Measurements from ENCODE around the gene ARID2.

DNA sequence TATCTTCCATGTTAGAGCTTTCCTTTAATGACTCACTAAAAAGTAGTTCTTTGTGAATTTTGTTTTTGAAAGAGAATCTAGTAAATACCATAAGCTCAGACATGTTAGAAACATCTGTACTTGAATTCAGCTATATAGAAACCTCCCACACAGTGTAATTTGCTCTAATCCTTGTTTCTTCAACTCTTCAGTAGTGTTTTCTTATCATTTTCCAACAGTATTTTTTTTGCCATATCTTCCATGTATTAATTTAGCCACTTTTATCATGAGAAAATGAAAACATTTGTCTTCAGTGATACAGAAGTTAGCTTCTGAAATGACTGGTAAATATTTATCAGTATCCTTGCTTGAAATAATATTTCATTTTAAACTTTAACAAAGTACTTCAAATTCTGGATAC is 73.6 kb downstream of the ARID2 start:
- TF ChIP-seq, protein P1, sequence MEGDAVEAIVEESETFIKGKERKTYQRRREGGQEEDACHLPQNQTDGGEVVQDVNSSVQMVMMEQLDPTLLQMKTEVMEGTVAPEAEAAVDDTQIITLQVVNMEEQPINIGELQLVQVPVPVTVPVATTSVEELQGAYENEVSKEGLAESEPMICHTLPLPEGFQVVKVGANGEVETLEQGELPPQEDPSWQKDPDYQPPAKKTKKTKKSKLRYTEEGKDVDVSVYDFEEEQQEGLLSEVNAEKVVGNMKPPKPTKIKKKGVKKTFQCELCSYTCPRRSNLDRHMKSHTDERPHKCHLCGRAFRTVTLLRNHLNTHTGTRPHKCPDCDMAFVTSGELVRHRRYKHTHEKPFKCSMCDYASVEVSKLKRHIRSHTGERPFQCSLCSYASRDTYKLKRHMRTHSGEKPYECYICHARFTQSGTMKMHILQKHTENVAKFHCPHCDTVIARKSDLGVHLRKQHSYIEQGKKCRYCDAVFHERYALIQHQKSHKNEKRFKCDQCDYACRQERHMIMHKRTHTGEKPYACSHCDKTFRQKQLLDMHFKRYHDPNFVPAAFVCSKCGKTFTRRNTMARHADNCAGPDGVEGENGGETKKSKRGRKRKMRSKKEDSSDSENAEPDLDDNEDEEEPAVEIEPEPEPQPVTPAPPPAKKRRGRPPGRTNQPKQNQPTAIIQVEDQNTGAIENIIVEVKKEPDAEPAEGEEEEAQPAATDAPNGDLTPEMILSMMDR (IDR thresholded peaks at IDR 0.05) = no peak
- no peak for TF ChIP-seq EZH2 (IDR thresholded peaks at IDR 0.05; ENCODE audit: borderline replicate concordance, insufficient read depth, low read depth, low read length, poor library complexity, severe bottlenecking)

Measured in B cell (primary cell).